Uterus (tissue), 2 donors: Measurements from ENCODE around the gene QRICH2.

Source experiments
- POLR2A ChIP-seq, 2 donors: fragments of 450-650 bp; IDR thresholded peaks; one replicate each; pipeline ENCODE4 v1.6.1; 2016; ENCODE audit warnings: antibody characterized with exemption in 2 of 2, mild to moderate bottlenecking in 1 of 2, moderate library complexity in 1 of 2
- TF ChIP-seq, protein P1 (sequence below), 4 experiments: fragments of 200-600 bp in 2 of 4; fragments of 450-650 bp in 2 of 4; sonication (generic) in 2 of 4; IDR thresholded peaks; one replicate each; pipeline ENCODE4 v1.5.1; 2016 to 2019; ENCODE audit warnings: antibody characterized with exemption in 4 of 4, mild to moderate bottlenecking in 2 of 4, moderate library complexity in 1 of 4

GRCh38 chr17:76264755-76265623 is 43.1 kb downstream of the QRICH2 start, which contains the start of gene UBALD2:
- TF ChIP-seq, protein P1, sequence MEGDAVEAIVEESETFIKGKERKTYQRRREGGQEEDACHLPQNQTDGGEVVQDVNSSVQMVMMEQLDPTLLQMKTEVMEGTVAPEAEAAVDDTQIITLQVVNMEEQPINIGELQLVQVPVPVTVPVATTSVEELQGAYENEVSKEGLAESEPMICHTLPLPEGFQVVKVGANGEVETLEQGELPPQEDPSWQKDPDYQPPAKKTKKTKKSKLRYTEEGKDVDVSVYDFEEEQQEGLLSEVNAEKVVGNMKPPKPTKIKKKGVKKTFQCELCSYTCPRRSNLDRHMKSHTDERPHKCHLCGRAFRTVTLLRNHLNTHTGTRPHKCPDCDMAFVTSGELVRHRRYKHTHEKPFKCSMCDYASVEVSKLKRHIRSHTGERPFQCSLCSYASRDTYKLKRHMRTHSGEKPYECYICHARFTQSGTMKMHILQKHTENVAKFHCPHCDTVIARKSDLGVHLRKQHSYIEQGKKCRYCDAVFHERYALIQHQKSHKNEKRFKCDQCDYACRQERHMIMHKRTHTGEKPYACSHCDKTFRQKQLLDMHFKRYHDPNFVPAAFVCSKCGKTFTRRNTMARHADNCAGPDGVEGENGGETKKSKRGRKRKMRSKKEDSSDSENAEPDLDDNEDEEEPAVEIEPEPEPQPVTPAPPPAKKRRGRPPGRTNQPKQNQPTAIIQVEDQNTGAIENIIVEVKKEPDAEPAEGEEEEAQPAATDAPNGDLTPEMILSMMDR (IDR thresholded peaks at IDR 0.05) = peak in 1 of 4 experiments; percentile 46
- peak; percentile 88 to 92 for TF ChIP-seq POLR2A (IDR thresholded peaks at IDR 0.05)
